ENCODE measurements around the gene CBFA2T2.

DNA sequence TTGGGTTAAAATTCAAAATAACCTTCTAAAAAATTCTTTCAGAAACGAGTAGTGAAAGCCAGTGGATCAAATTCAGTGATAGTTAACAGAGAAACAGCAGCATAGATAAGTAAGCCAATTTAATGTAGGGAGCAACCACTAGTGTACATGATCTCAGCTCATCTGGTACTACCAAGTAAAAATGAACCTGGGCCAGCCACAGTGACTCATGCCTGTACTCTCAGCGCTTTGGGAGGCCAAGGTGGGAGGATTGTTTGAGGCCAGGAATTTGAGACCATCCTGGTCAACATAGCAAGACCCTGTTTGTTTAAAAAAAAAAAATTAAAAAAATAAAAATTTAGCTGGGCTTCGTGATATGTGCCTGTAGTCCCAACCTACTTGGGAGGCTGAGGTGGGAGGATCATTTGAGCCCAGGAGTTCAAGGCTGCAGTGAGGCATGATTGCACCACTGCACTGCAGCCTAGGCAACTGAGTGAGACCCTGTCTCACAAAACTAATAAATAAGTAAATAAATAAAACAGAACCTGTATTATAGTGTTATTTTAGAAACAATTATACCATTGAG, 32.4 kb downstream of the CBFA2T2 start:
- TF ChIP-seq, protein P1, sequence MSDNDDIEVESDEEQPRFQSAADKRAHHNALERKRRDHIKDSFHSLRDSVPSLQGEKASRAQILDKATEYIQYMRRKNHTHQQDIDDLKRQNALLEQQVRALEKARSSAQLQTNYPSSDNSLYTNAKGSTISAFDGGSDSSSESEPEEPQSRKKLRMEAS (IDR thresholded peaks at IDR 0.05; ENCODE audit: insufficient read depth, insufficient read length): no peak
- TF ChIP-seq, protein P2, sequence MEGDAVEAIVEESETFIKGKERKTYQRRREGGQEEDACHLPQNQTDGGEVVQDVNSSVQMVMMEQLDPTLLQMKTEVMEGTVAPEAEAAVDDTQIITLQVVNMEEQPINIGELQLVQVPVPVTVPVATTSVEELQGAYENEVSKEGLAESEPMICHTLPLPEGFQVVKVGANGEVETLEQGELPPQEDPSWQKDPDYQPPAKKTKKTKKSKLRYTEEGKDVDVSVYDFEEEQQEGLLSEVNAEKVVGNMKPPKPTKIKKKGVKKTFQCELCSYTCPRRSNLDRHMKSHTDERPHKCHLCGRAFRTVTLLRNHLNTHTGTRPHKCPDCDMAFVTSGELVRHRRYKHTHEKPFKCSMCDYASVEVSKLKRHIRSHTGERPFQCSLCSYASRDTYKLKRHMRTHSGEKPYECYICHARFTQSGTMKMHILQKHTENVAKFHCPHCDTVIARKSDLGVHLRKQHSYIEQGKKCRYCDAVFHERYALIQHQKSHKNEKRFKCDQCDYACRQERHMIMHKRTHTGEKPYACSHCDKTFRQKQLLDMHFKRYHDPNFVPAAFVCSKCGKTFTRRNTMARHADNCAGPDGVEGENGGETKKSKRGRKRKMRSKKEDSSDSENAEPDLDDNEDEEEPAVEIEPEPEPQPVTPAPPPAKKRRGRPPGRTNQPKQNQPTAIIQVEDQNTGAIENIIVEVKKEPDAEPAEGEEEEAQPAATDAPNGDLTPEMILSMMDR (IDR thresholded peaks at IDR 0.05; ENCODE audit: extremely low read depth in 1 of 2, insufficient read depth in 1 of 2, low read depth in 1 of 2, low read length in 2 of 2): no peak
- no peak for TF ChIP-seq JUN (IDR thresholded peaks at IDR 0.05; ENCODE audit: borderline replicate concordance, insufficient read depth, insufficient read length, low read depth)
- no peak for TF ChIP-seq POLR2A (IDR thresholded peaks at IDR 0.05; ENCODE audit: low read depth, low read length)
- TF ChIP-seq EZH2 (IDR thresholded peaks at IDR 0.05; ENCODE audit: borderline replicate concordance, low read depth, low read length, severe bottlenecking): no peak
- TF ChIP-seq GATA2 (IDR thresholded peaks at IDR 0.05; ENCODE audit: insufficient read depth, insufficient read length, low read depth, low read length): no peak
- TF ChIP-seq POLR2AphosphoS5 (IDR thresholded peaks at IDR 0.05; ENCODE audit: insufficient read depth, low read depth, low read length): no peak
- TF ChIP-seq FOS (IDR thresholded peaks at IDR 0.05; ENCODE audit: borderline replicate concordance, insufficient read depth, low read length): no peak
- no peak for TF ChIP-seq MYC (IDR thresholded peaks at IDR 0.05; ENCODE audit: low read depth, low read length)
